ENCODE results near the gene TMEM131. TPM values are rescaled to one million over a fixed set of nuclear protein-coding genes. Genes with fewer than 3 reads are reported as not detected.

TMEM131 gene
- total and polyA plus RNA-seq, 10 of the 15 experiments (the other 5 are each of a cell fraction or from before 2014, with no cell fraction given), result 6.0 to 48.2 (median 23.2) TPM

GRCh38 chr2:97931118-97931857 lies 64.5 kb downstream of the TMEM131 start (continued):
- TF ChIP-seq IRF3 (IDR thresholded peaks at IDR 0.05) (no peak), SMC3 (IDR thresholded peaks at IDR 0.05; ENCODE audit: borderline replicate concordance, low read length) (no peak; the same call in 1 of the 2 replicates), POLR2A (IDR thresholded peaks at IDR 0.05; ENCODE audit: low read depth, low read length) (no peak), GABPA (IDR thresholded peaks at IDR 0.05; ENCODE audit: low read depth) (no peak), SMAD1 (IDR thresholded peaks at IDR 0.05; ENCODE audit: low read depth, partially characterized antibody) (no peak), ELK1 (IDR thresholded peaks at IDR 0.05; ENCODE audit: low read depth, low read length) (no peak), NKRF (conservative IDR thresholded peaks at IDR 0.05) (no peak), RCOR1 (conservative IDR thresholded peaks at IDR 0.05; ENCODE audit: low read depth, low read length) (no peak), ASH2L (IDR thresholded peaks at IDR 0.05; ENCODE audit: borderline replicate concordance, low read depth) (no peak), NR2F1 (conservative IDR thresholded peaks at IDR 0.05) (no peak), NBN (IDR thresholded peaks at IDR 0.05) (0 out of 2 replicates have a peak, but pooled peaks have one; percentile 48), ZNF274 (IDR thresholded peaks at IDR 0.05; ENCODE audit: insufficient read depth, insufficient read length) (no peak), PAX5 (IDR thresholded peaks at IDR 0.05; ENCODE audit: borderline replicate concordance, low read depth, low read length) (no peak), SRF (IDR thresholded peaks at IDR 0.05; ENCODE audit: low read depth in 2 of 2, low read length in 2 of 2) (no peak)
- TF ChIP-seq, protein P1, sequence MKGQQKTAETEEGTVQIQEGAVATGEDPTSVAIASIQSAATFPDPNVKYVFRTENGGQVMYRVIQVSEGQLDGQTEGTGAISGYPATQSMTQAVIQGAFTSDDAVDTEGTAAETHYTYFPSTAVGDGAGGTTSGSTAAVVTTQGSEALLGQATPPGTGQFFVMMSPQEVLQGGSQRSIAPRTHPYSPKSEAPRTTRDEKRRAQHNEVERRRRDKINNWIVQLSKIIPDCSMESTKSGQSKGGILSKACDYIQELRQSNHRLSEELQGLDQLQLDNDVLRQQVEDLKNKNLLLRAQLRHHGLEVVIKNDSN (IDR thresholded peaks at IDR 0.05; ENCODE audit: borderline replicate concordance, extremely low read length, insufficient read depth, low read depth, low read length), result no peak
- TF ChIP-seq, protein P2, sequence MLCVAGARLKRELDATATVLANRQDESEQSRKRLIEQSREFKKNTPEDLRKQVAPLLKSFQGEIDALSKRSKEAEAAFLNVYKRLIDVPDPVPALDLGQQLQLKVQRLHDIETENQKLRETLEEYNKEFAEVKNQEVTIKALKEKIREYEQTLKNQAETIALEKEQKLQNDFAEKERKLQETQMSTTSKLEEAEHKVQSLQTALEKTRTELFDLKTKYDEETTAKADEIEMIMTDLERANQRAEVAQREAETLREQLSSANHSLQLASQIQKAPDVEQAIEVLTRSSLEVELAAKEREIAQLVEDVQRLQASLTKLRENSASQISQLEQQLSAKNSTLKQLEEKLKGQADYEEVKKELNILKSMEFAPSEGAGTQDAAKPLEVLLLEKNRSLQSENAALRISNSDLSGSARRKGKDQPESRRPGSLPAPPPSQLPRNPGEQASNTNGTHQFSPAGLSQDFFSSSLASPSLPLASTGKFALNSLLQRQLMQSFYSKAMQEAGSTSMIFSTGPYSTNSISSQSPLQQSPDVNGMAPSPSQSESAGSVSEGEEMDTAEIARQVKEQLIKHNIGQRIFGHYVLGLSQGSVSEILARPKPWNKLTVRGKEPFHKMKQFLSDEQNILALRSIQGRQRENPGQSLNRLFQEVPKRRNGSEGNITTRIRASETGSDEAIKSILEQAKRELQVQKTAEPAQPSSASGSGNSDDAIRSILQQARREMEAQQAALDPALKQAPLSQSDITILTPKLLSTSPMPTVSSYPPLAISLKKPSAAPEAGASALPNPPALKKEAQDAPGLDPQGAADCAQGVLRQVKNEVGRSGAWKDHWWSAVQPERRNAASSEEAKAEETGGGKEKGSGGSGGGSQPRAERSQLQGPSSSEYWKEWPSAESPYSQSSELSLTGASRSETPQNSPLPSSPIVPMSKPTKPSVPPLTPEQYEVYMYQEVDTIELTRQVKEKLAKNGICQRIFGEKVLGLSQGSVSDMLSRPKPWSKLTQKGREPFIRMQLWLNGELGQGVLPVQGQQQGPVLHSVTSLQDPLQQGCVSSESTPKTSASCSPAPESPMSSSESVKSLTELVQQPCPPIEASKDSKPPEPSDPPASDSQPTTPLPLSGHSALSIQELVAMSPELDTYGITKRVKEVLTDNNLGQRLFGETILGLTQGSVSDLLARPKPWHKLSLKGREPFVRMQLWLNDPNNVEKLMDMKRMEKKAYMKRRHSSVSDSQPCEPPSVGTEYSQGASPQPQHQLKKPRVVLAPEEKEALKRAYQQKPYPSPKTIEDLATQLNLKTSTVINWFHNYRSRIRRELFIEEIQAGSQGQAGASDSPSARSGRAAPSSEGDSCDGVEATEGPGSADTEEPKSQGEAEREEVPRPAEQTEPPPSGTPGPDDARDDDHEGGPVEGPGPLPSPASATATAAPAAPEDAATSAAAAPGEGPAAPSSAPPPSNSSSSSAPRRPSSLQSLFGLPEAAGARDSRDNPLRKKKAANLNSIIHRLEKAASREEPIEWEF (IDR thresholded peaks at IDR 0.05; ENCODE audit: insufficient replicate concordance, low read depth, low read length), result no peak
- TF ChIP-seq, protein P3, sequence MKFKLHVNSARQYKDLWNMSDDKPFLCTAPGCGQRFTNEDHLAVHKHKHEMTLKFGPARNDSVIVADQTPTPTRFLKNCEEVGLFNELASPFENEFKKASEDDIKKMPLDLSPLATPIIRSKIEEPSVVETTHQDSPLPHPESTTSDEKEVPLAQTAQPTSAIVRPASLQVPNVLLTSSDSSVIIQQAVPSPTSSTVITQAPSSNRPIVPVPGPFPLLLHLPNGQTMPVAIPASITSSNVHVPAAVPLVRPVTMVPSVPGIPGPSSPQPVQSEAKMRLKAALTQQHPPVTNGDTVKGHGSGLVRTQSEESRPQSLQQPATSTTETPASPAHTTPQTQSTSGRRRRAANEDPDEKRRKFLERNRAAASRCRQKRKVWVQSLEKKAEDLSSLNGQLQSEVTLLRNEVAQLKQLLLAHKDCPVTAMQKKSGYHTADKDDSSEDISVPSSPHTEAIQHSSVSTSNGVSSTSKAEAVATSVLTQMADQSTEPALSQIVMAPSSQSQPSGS (IDR thresholded peaks at IDR 0.05; ENCODE audit: low read length), result peak; percentile 77
- TF ChIP-seq, protein P4, sequence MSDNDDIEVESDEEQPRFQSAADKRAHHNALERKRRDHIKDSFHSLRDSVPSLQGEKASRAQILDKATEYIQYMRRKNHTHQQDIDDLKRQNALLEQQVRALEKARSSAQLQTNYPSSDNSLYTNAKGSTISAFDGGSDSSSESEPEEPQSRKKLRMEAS (IDR thresholded peaks at IDR 0.05; ENCODE audit: low read depth, low read length), result no peak

Measured in GM12878 (cell line).